A172 (cell line): ENCODE data around the gene PIK3R5. TPM values are rescaled to one million over a fixed set of nuclear protein-coding genes. Genes with fewer than 3 reads are reported as not detected.

ENCODE experiments used
- DNase-seq: peaks from one replicate; pipeline ENCODE4 v3.0.0-alpha.2; 2015; ENCODE audit warnings: low spot score
- total RNA-seq: library from RNA; depleted of rRNA; stranded (reverse); fragments of >200 nt; shearing (Covaris generic); gene quantifications from 2 replicates; pipeline ENCODE4 v1.2.3, GENCODE V29; 2014

The PIK3R5 gene
- total RNA-seq, 1 experiment from 2014 or later, result not detected

GRCh38 chr17:8924595-8924994 is 40.9 kb downstream of the PIK3R5 start:
- DNase-seq, result no peak

- no peak for DNase-seq
Observed at GRCh38 chr17:8923762-8924161, 41.7 kb downstream of the PIK3R5 start.

- DNase-seq, result no peak
Observed at GRCh38 chr17:8922928-8923327, 42.6 kb downstream of the PIK3R5 start.

GRCh38 chr17:8922451-8922850 is 43.1 kb downstream of the PIK3R5 start:
- DNase-seq, result peak; percentile 90

- no peak for DNase-seq
Observed at GRCh38 chr17:8921147-8921546, 44.4 kb downstream of the PIK3R5 start.

GRCh38 chr17:8918807-8919465 is 46.6 kb downstream of the PIK3R5 start:
- DNase-seq, result peak; percentile 85

GRCh38 chr17:8916466-8916865 is 49.0 kb downstream of the PIK3R5 start:
- no peak for DNase-seq

- DNase-seq, result no peak
Observed at GRCh38 chr17:8914554-8914953, 51.0 kb downstream of the PIK3R5 start.

GRCh38 chr17:8913879-8914278 is 51.6 kb downstream of the PIK3R5 start:
- no peak for DNase-seq

- DNase-seq, result no peak
Observed at GRCh38 chr17:8913091-8913490, 52.4 kb downstream of the PIK3R5 start.

- DNase-seq, result no peak
Observed at GRCh38 chr17:8912084-8912981, 53.2 kb downstream of the PIK3R5 start.

- DNase-seq, result no peak
Observed at GRCh38 chr17:8910969-8911604, 54.4 kb downstream of the PIK3R5 start.

GRCh38 chr17:8909586-8910270 is 55.8 kb downstream of the PIK3R5 start:
- DNase-seq, result no peak

GRCh38 chr17:8905331-8905730 is 60.2 kb downstream of the PIK3R5 start:
- no peak for DNase-seq

GRCh38 chr17:8904686-8905085 is 60.8 kb downstream of the PIK3R5 start:
- DNase-seq, result no peak

- no peak for DNase-seq
Observed at GRCh38 chr17:8904201-8904600, 61.3 kb downstream of the PIK3R5 start.

GRCh38 chr17:8900626-8901585 is 64.6 kb downstream of the PIK3R5 start:
- DNase-seq, result no peak

GRCh38 chr17:8900207-8900606 is 65.3 kb downstream of the PIK3R5 start:
- no peak for DNase-seq

GRCh38 chr17:8898636-8899035 is 66.9 kb downstream of the PIK3R5 start:
- DNase-seq, result no peak

- no peak for DNase-seq
Observed at GRCh38 chr17:8898126-8898525, 67.4 kb downstream of the PIK3R5 start.
